IMR-90 (cell line): Measurements from ENCODE around the gene EIF2B5. TPM values are rescaled to one million over a fixed set of nuclear protein-coding genes. Genes with fewer than 3 reads are reported as not detected.

Experiments
- ATAC-seq: fragments of 200-7000 bp; cut with Tn5 transposase; 2 replicates; pipeline ENCODE4 v1.9.1; 2020; ENCODE audit warnings: low read depth, mild to moderate bottlenecking, moderate library complexity
- BruUV-seq: library from RNA; stranded (reverse); fragments of 400-500 nt; replicated peaks from 2 replicates; lab custom pipeline; 2021; lab: Mats Ljungman, UMichigan
- CTCF ChIA-PET: fragments of 300-600 bp; formaldehyde crosslinking; extraction: SDS; loops from one replicate; lab custom pipeline; 2021; ENCODE audit warnings: antibody characterized with exemption; lab: Yijun Ruan, JAX
- POLR2A ChIA-PET: fragments of 300-600 bp; sonication (Branson Sonifier 250); formaldehyde crosslinking; loops from one replicate; lab custom pipeline; 2022; ENCODE audit warnings: antibody characterized with exemption; ENCODE audit not compliant: unreplicated experiment; lab: Charles Lee
- DNase-seq: peaks from one replicate; pipeline ENCODE4 v3.0.0; 2013
- H2AFZ ChIP-seq: replicated peaks from 2 replicates; pipeline ENCODE3; 2013; ENCODE audit warnings: low read length, mild to moderate bottlenecking; ENCODE audit not compliant: poor library complexity
- H2AK5ac ChIP-seq: 2 replicates; pipeline ENCODE4 v1.6.1; 2013; ENCODE audit warnings: low read depth, low read length, inconsistent platforms
- H2AK9ac ChIP-seq: replicated peaks from 2 replicates; pipeline ENCODE3; 2013; ENCODE audit warnings: mild to moderate bottlenecking, low read depth, low read length, moderate library complexity; ENCODE audit not compliant: poor library complexity
- H2BK120ac ChIP-seq: 2 replicates; pipeline ENCODE4 v1.6.1; 2013; ENCODE audit warnings: low read depth, low read length, inconsistent platforms
- H2BK15ac ChIP-seq: 3 replicates; pipeline ENCODE4 v1.6.1; 2013; ENCODE audit warnings: low read depth, low read length, inconsistent platforms
- H2BK20ac ChIP-seq: 2 replicates; pipeline ENCODE4 v1.6.1; 2013; ENCODE audit warnings: low read depth, mild to moderate bottlenecking, inconsistent platforms, low read length, moderate library complexity
- H2BK5ac ChIP-seq: 2 replicates; pipeline ENCODE4 v1.6.1; 2013; ENCODE audit warnings: mild to moderate bottlenecking, low read depth, low read length, inconsistent platforms; ENCODE audit not compliant: poor library complexity, severe bottlenecking
- H3K14ac ChIP-seq: replicated peaks from 2 replicates; pipeline ENCODE4 v1.6.1; 2013; ENCODE audit warnings: low read depth, low read length, inconsistent platforms
- H3K18ac ChIP-seq: 2 replicates; pipeline ENCODE4 v1.6.1; 2013; ENCODE audit warnings: low read depth, low read length, control low read depth
- H3K23ac ChIP-seq: 2 replicates; pipeline ENCODE4 v1.6.1; 2013; ENCODE audit warnings: low read depth, low read length, inconsistent platforms
- H3K27ac ChIP-seq: 2 replicates; pipeline ENCODE4 v1.5.1; 2013; ENCODE audit warnings: mild to moderate bottlenecking, control low read depth, low read length; ENCODE audit not compliant: insufficient read depth
- H3K27me3 ChIP-seq: 2 replicates; pipeline ENCODE4 v1.6.1; 2013; ENCODE audit warnings: low read length; ENCODE audit not compliant: control insufficient read depth, insufficient read depth
- H3K36me3 ChIP-seq: 2 replicates; pipeline ENCODE4 v1.6.1; 2013; ENCODE audit warnings: low read length, mixed read lengths; ENCODE audit not compliant: control insufficient read depth, insufficient read depth
- H3K4ac ChIP-seq: 2 replicates; pipeline ENCODE4 v1.6.1; 2013; ENCODE audit warnings: low read depth, low read length, inconsistent platforms
- H3K4me1 ChIP-seq: 2 replicates; pipeline ENCODE4 v1.6.1; 2013; ENCODE audit warnings: low read length, mixed read lengths; ENCODE audit not compliant: control insufficient read depth, insufficient read depth
- H3K4me2 ChIP-seq: 2 replicates; pipeline ENCODE4 v1.6.1; 2013; ENCODE audit warnings: low read depth, mild to moderate bottlenecking, control low read depth, low read length, moderate library complexity
- H3K4me3 ChIP-seq: 2 replicates; pipeline ENCODE4 v1.5.1; 2013; ENCODE audit warnings: low read depth, mild to moderate bottlenecking, control low read depth, low read length, moderate library complexity; ENCODE audit not compliant: insufficient read depth
- H3K56ac ChIP-seq: 2 replicates; pipeline ENCODE4 v1.6.1; 2013; ENCODE audit warnings: low read length, inconsistent platforms; ENCODE audit not compliant: insufficient read depth; ENCODE audit errors: extremely low read depth
- H3K79me1 ChIP-seq, 2 experiments: 2 replicates each; pipeline ENCODE4 v1.6.1; 2013; ENCODE audit warnings: low read length in 2 of 2, inconsistent platforms in 1 of 2, low read depth in 1 of 2
- H3K9ac ChIP-seq: 2 replicates; pipeline ENCODE4 v1.6.1; 2013; ENCODE audit warnings: low read depth, low read length, control low read depth
- H3K9me1 ChIP-seq: 2 replicates; pipeline ENCODE4 v1.6.1; 2013; ENCODE audit warnings: low read length, inconsistent platforms; ENCODE audit not compliant: insufficient read depth
- H3K9me3 ChIP-seq: 2 replicates; pipeline ENCODE4 v1.6.1; 2013; ENCODE audit warnings: low read length; ENCODE audit not compliant: control insufficient read depth, insufficient read depth
- H4K20me1 ChIP-seq: 2 replicates; pipeline ENCODE4 v1.6.1; 2013; ENCODE audit warnings: low read length, inconsistent platforms; ENCODE audit not compliant: insufficient read depth
- H4K5ac ChIP-seq: 2 replicates; pipeline ENCODE4 v1.6.1; 2013; ENCODE audit warnings: mild to moderate bottlenecking, low read depth, low read length, control low read depth
- H4K8ac ChIP-seq, 2 experiments: 2 replicates each; pipeline ENCODE4 v1.6.1; 2013; ENCODE audit warnings: low read depth in 2 of 2, low read length in 2 of 2, control low read depth in 1 of 2, inconsistent platforms in 1 of 2
- H4K91ac ChIP-seq: 2 replicates; pipeline ENCODE4 v1.6.1; 2013; ENCODE audit warnings: low read depth, low read length, inconsistent platforms; ENCODE audit not compliant: insufficient read depth
- BHLHE40 ChIP-seq: fragments of 150-350 bp; IDR thresholded peaks from 2 replicates; pipeline ENCODE4 v1.6.1; 2016; ENCODE audit warnings: mild to moderate bottlenecking, low read depth, low read length
- CEBPB ChIP-seq: IDR thresholded peaks from 2 replicates; pipeline ENCODE4 v1.6.1; 2012; ENCODE audit warnings: low read depth, low read length, improper control_type of control experiment
- MAFK ChIP-seq: IDR thresholded peaks from 2 replicates; pipeline ENCODE4 v1.6.1; 2012; ENCODE audit warnings: low read depth, low read length, improper control_type of control experiment
- MAZ ChIP-seq: IDR thresholded peaks from 2 replicates; pipeline ENCODE4 v1.6.1; 2012; ENCODE audit warnings: low read depth, mild to moderate bottlenecking, low read length, improper control_type of control experiment, moderate library complexity, borderline replicate concordance
- MXI1 ChIP-seq: IDR thresholded peaks from 2 replicates; pipeline ENCODE4 v1.6.1; 2012; ENCODE audit warnings: low read depth, mild to moderate bottlenecking, low read length, moderate library complexity, borderline replicate concordance
- NFE2L2 ChIP-seq: fragments of 150-350 bp; IDR thresholded peaks from 2 replicates; pipeline ENCODE4 v1.6.1; 2016; ENCODE audit warnings: low read depth, mild to moderate bottlenecking, low read length
- POLR2A ChIP-seq: IDR thresholded peaks from 2 replicates; pipeline ENCODE4 v1.6.1; 2012; ENCODE audit warnings: mild to moderate bottlenecking, low read depth, low read length
- RFX5 ChIP-seq: IDR thresholded peaks from 2 replicates; pipeline ENCODE4 v1.8.0; 2012; ENCODE audit warnings: low read depth, mild to moderate bottlenecking, low read length, moderate library complexity
- SMC3 ChIP-seq: fragments of 150-350 bp; IDR thresholded peaks from 2 replicates; pipeline ENCODE4 v1.6.1; 2016; ENCODE audit warnings: low read depth, mild to moderate bottlenecking, antibody characterized with exemption, low read length, moderate library complexity
- whole genome bisulfite sequencing, 2 experiments: methylation state at CpG; one replicate each; pipeline versions ENCODE4 v1.1.5 to v1.1.7; 2013; ENCODE audit warnings: missing lambda C conversion rate in 2 of 2; ENCODE audit not compliant: insufficient read length in 1 of 2; ENCODE audit errors: extremely low coverage in 2 of 2; 5-methylcytosine and 5-hydroxymethylcytosine counted together
- dilution Hi-C: fragments of 300-500 bp; cut with HindIII; formaldehyde crosslinking; loops from one replicate; pipeline ENCODE4 v1.14.3; 2018; ENCODE audit warnings: low sequenced_read_pairs; ENCODE audit not compliant: unreplicated experiment
- in situ Hi-C: fragments of 300-500 bp; cut with MboI; formaldehyde crosslinking; loops from 3 replicates; pipeline ENCODE4 v1.14.3; 2019; ENCODE audit warnings: low sequenced_read_pairs, inconsistent platforms, mixed read lengths
- intact Hi-C: fragments of 100-400 bp; cut with micrococcal nuclease; formaldehyde crosslinking; loops from 2 replicates; pipeline ENCODE4 v1.10.0; 2022
- polyA plus RNA-seq, 3 experiments: library from polyadenylated mRNA; depleted of rRNA; stranded (reverse); fragments of >200 nt; gene quantifications; 2 replicates each; pipeline ENCODE4 v1.2.3, GENCODE V29; 2012; ENCODE audit warnings: low replicate concordance in 1 of 3
- total RNA-seq: library from RNA; depleted of rRNA; stranded (reverse); fragments of >200 nt; gene quantifications from 2 replicates; pipeline ENCODE4 v1.2.3, GENCODE V29; 2012
- TF ChIP-seq, protein P1 (sequence below): conservative IDR thresholded peaks from 2 replicates; pipeline ENCODE4 v1.5.1; 2012; ENCODE audit warnings: mild to moderate bottlenecking, low read depth, low read length, improper control_type of control experiment
- TF ChIP-seq, protein P2 (sequence below): fragments of 150-350 bp; IDR thresholded peaks from 2 replicates; pipeline ENCODE4 v1.6.1; 2017; ENCODE audit warnings: mild to moderate bottlenecking, antibody characterized with exemption, low read length, low read depth
- TF ChIP-seq, protein P3 (sequence below): fragments of 150-350 bp; IDR thresholded peaks from 2 replicates; pipeline ENCODE4 v1.6.1; 2016; ENCODE audit warnings: low read depth, mild to moderate bottlenecking, low read length, moderate library complexity, borderline replicate concordance

Gene EIF2B5
- total and polyA plus RNA-seq, 2 of the 4 experiments (the other 2 are of a cell fraction) = 31.7 to 37.6 TPM

DNA sequence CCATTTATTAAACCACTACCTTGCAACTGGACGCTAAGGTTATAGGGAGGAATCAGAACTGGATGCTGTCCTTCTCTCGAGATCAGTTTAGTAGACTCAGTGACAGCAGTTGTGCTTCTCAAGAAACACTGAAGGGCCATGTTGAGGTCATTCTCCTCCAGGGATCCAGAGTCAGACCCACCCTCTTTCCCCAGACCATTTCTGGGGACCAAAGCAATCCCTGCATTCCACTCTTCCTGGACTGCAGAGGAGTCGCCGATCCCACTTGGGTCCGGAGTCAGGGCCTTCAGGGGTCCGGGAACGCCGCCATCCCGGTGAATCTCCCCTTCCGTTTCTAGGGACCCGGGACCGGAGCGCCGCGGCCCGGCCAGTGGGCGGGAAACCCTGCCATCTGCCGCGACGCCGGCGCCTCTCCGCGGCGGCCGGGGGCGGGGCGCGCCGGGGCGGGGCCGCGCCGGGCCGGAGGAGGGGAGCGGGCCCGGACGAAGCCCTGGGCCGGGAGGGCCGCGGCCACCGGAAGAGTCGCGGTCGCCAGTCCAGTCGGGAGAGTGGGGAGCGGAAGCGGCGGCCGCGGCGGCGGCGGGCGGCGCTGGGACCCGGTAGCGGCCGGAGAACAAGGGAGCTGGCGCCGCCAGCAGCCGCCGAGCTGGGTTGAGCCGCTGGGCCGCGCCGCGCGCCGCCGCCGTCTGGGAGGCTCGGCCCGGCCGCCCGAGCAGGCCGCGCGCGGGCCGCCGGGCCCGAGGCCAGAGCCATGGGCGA lies 19.9 kb downstream of the EIF2B5 start, which contains the start of gene DVL3:
Gene DVL3, plus strand, starts transcription at position 493 of the 759 bp plus-strand sequence. Its CDS starts 259 bp downstream, at position 752.
- H3K9me1 ChIP-seq = peaks cover 8% of the 10 kb centered on the region; the same call in 1 of the 2 replicates
- 1% methylated on average over 42 of the region's 84 CpGs; no CpG with 5 or more reads in 1 of the 2 experiments for WGBS, 2 experiments

More for the DNA sequence above, 19.9 kb downstream of the EIF2B5 start, which contains the start of gene DVL3:
- peak within 1 kb of the TSS; percentile 97 for H2AK9ac ChIP-seq
- no TSS peak for BruUV-seq
- ChIA-PET CTCF (no interaction called here), POLR2A (no interaction called here)
- H3K79me1 ChIP-seq = peaks cover 9 to 48% of the 10 kb centered on the region in 2 experiments; a peak in 3 of 4 replicates
- H4K5ac ChIP-seq = peak within 1 kb of the TSS; percentile 93
- H3K18ac ChIP-seq = peak within 1 kb of the TSS; percentile 96
- peak within 1 kb of the TSS; percentile 97 for H2AK5ac ChIP-seq
- peak within 1 kb of the TSS; percentile 84 for H2BK120ac ChIP-seq
- H2AFZ ChIP-seq = peak within 1 kb of the TSS; percentile 99
- peak within 1 kb of the TSS; percentile 98 for H3K9ac ChIP-seq
- peak within 1 kb of the TSS; percentile 97 for H3K14ac ChIP-seq
- peak within 1 kb of the TSS; percentile 99 for H3K4me3 ChIP-seq
- DNase-seq = peak; percentile 52
- H3K27ac ChIP-seq = peak within 1 kb of the TSS; percentile 96
- H4K20me1 ChIP-seq = peaks cover 39% of the 10 kb centered on the region
- dilution Hi-C loops = no loop called here
- peaks cover 9% of the 10 kb centered on the region for H3K4me1 ChIP-seq
- peak within 1 kb of the TSS; percentile 89 for H3K56ac ChIP-seq
- peaks cover 4% of the 10 kb centered on the region; the same call in 1 of the 2 replicates for H3K36me3 ChIP-seq
- 0 out of 3 replicates have a peak within 1 kb of the TSS, but pooled peaks have one; percentile 20 for H2BK15ac ChIP-seq
- H3K9me3 ChIP-seq = no peaks in the 10 kb centered on the region
- 0 out of 2 replicates have a peak, but pooled peaks have one; percentile 40 for TF ChIP-seq MXI1
- TF ChIP-seq POLR2A = peak; percentile 59
- TF ChIP-seq, protein P1, sequence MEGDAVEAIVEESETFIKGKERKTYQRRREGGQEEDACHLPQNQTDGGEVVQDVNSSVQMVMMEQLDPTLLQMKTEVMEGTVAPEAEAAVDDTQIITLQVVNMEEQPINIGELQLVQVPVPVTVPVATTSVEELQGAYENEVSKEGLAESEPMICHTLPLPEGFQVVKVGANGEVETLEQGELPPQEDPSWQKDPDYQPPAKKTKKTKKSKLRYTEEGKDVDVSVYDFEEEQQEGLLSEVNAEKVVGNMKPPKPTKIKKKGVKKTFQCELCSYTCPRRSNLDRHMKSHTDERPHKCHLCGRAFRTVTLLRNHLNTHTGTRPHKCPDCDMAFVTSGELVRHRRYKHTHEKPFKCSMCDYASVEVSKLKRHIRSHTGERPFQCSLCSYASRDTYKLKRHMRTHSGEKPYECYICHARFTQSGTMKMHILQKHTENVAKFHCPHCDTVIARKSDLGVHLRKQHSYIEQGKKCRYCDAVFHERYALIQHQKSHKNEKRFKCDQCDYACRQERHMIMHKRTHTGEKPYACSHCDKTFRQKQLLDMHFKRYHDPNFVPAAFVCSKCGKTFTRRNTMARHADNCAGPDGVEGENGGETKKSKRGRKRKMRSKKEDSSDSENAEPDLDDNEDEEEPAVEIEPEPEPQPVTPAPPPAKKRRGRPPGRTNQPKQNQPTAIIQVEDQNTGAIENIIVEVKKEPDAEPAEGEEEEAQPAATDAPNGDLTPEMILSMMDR = no peak
- TF ChIP-seq NFE2L2 = no peak
- no peak for TF ChIP-seq CEBPB
- TF ChIP-seq MAFK = no peak
- TF ChIP-seq BHLHE40 = no peak
- TF ChIP-seq, protein P2, sequence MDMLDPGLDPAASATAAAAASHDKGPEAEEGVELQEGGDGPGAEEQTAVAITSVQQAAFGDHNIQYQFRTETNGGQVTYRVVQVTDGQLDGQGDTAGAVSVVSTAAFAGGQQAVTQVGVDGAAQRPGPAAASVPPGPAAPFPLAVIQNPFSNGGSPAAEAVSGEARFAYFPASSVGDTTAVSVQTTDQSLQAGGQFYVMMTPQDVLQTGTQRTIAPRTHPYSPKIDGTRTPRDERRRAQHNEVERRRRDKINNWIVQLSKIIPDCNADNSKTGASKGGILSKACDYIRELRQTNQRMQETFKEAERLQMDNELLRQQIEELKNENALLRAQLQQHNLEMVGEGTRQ = no peak
- TF ChIP-seq, protein P3, sequence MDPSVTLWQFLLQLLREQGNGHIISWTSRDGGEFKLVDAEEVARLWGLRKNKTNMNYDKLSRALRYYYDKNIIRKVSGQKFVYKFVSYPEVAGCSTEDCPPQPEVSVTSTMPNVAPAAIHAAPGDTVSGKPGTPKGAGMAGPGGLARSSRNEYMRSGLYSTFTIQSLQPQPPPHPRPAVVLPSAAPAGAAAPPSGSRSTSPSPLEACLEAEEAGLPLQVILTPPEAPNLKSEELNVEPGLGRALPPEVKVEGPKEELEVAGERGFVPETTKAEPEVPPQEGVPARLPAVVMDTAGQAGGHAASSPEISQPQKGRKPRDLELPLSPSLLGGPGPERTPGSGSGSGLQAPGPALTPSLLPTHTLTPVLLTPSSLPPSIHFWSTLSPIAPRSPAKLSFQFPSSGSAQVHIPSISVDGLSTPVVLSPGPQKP = no peak
- TF ChIP-seq MAZ = peak; percentile 61; the same call in 1 of the 2 replicates
- no peak for TF ChIP-seq RFX5
- TF ChIP-seq SMC3 = no peak
- H3K23ac ChIP-seq = peak within 1 kb of the TSS; percentile 97
- H3K4me2 ChIP-seq = peak within 1 kb of the TSS; percentile 99
- H4K91ac ChIP-seq = peak within 1 kb of the TSS; percentile 95
- H3K27me3 ChIP-seq = no peaks in the 10 kb centered on the region
- peak; percentile 85 for ATAC-seq
- peak within 1 kb of the TSS; percentile 93 to 95 for H4K8ac ChIP-seq
- intact Hi-C loops = loop anchor here (1.0 kb wide), 1 partner anchor 21 kb away; no protein-coding TSS in a partner anchor
- no peak within 1 kb of the TSS for H2BK20ac ChIP-seq
- peak within 1 kb of the TSS; percentile 98 for H3K4ac ChIP-seq
- in situ Hi-C loops = no loop called here
- H2BK5ac ChIP-seq = peak within 1 kb of the TSS; percentile 91
